ENCODE measurements around the gene GOLGA5.

DNA sequence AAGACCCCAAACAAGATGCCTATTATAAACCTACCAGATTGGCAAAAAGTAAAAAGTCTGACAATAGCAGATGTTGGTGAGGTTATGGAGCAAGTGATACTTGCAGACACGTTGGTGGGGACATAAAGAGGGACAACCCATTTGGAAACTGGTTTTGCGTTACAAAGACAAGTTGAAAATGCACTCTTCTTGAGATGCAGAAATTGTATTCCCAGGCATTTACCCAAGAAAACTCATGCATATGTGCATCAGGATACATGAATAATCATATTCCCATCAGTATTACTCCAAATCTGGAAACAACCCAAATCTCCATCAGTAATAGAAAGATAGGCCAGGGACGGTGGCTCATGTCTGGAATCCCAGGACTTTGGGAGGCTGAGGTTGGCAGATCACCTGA lies 12.8 kb upstream of the GOLGA5 start:
- TF ChIP-seq CTCF (IDR thresholded peaks at IDR 0.05), result no peak
- no peak for TF ChIP-seq EZH2 (IDR thresholded peaks at IDR 0.05; ENCODE audit: borderline replicate concordance, insufficient read depth, low read depth, low read length, poor library complexity, severe bottlenecking)
